Hepatocyte (in vitro differentiated cells): ENCODE results near the gene MGAT5B. TPM values are rescaled to one million over a fixed set of nuclear protein-coding genes. Genes with fewer than 3 reads are reported as not detected.

Source experiments
- DNase-seq: peaks from one replicate; pipeline ENCODE4 v3.0.0-alpha.2; 2016; ENCODE audit warnings: low spot score
- H2AFZ ChIP-seq: fragments of 200-600 bp; sonication (generic); 2 replicates; pipeline ENCODE4 v1.6.0; 2016; ENCODE audit warnings: antibody characterized with exemption, mild to moderate bottlenecking
- H3K27ac ChIP-seq: fragments of 200-600 bp; sonication (generic); 2 replicates; pipeline ENCODE4 v1.5.1; 2016; ENCODE audit warnings: mild to moderate bottlenecking
- H3K27me3 ChIP-seq: fragments of 200-600 bp; sonication (generic); 2 replicates; pipeline ENCODE4 v1.6.1; 2016
- H3K36me3 ChIP-seq: fragments of 200-600 bp; sonication (generic); replicated peaks from 2 replicates; pipeline ENCODE4 v1.5.1; 2016; ENCODE audit warnings: low read depth; ENCODE audit not compliant: insufficient read depth
- H3K4me1 ChIP-seq: fragments of 200-600 bp; sonication (generic); 2 replicates; pipeline ENCODE4 v1.5.1; 2016; ENCODE audit warnings: mild to moderate bottlenecking, moderate library complexity; ENCODE audit not compliant: insufficient read depth
- H3K4me2 ChIP-seq: fragments of 200-600 bp; sonication (generic); 2 replicates; pipeline ENCODE4 v1.6.0; 2016
- H3K4me3 ChIP-seq: fragments of 200-600 bp; sonication (generic); 2 replicates; pipeline ENCODE4 v1.5.1; 2016; ENCODE audit warnings: mild to moderate bottlenecking
- H3K79me2 ChIP-seq: fragments of 200-600 bp; sonication (generic); 2 replicates; pipeline ENCODE4 v1.6.0; 2017; ENCODE audit warnings: mild to moderate bottlenecking
- H3K9me2 ChIP-seq: fragments of 200-600 bp; sonication (generic); replicated peaks from 2 replicates; pipeline ENCODE4 v1.6.0; 2017; ENCODE audit warnings: mild to moderate bottlenecking; ENCODE audit not compliant: insufficient read depth
- H3K9me3 ChIP-seq: fragments of 200-600 bp; sonication (generic); 2 replicates; pipeline ENCODE4 v1.5.1; 2016; ENCODE audit warnings: low read depth, mild to moderate bottlenecking
- H4K20me1 ChIP-seq: fragments of 200-600 bp; sonication (generic); 2 replicates; pipeline ENCODE4 v1.6.0; 2016; ENCODE audit warnings: mild to moderate bottlenecking; ENCODE audit not compliant: insufficient read depth, poor library complexity, severe bottlenecking
- EZH2 ChIP-seq: fragments of 200-600 bp; sonication (generic); IDR thresholded peaks from 2 replicates; pipeline ENCODE4 v1.6.1; 2016; ENCODE audit warnings: antibody characterized with exemption, mild to moderate bottlenecking, borderline replicate concordance
- EZH2phosphoT487 ChIP-seq: fragments of 200-600 bp; sonication (generic); IDR thresholded peaks from one replicate; pipeline ENCODE4 v1.6.1; 2018; ENCODE audit warnings: antibody characterized with exemption, mild to moderate bottlenecking, low read depth, moderate library complexity; ENCODE audit not compliant: unreplicated experiment, severe bottlenecking
- WGBS: methylation state at CpG from one replicate; pipeline ENCODE4 v1.1.6; 2016; ENCODE audit warnings: low lambda C conversion rate; ENCODE audit errors: missing lambda C conversion rate; 5-methylcytosine and 5-hydroxymethylcytosine counted together
- polyA plus RNA-seq: library from polyadenylated mRNA; unstranded; fragments of >200 nt; fragmentation: Nextera tagmentation; extraction: Ambion mirVana; gene quantifications from 2 replicates; pipeline ENCODE4 v1.2.1, GENCODE V29; 2016
- total RNA-seq: library from RNA; depleted of rRNA; stranded (reverse); fragments of >200 nt; gene quantifications from 2 replicates; pipeline ENCODE4 v1.2.3, GENCODE V29; 2014
- TF ChIP-seq, protein P1 (sequence below): fragments of 200-600 bp; sonication (generic); IDR thresholded peaks from 2 replicates; pipeline ENCODE4 v1.5.1; 2016; ENCODE audit warnings: antibody characterized with exemption, mild to moderate bottlenecking; ENCODE audit not compliant: poor library complexity

MGAT5B gene
- total and polyA plus RNA-seq, 2 experiments from 2014 or later: 0.89 to 1.1 TPM

GRCh38 chr17:76827736-76828135, 40.5 kb upstream of the MGAT5B start:
- no peaks in the 10 kb centered on the region for H3K9me3 ChIP-seq
- no peak overlapping the region for H3K4me2 ChIP-seq
- H3K36me3 ChIP-seq: no peaks in the 10 kb centered on the region
- H2AFZ ChIP-seq: no peak overlapping the region
- no peaks in the 10 kb centered on the region for H3K27me3 ChIP-seq
- no peaks in the 10 kb centered on the region for H4K20me1 ChIP-seq
- no peak for DNase-seq
- TF ChIP-seq EZH2 (no peak), EZH2phosphoT487 (no peak)
- H3K4me1 ChIP-seq: no peaks in the 10 kb centered on the region
- no peak overlapping the region for H3K27ac ChIP-seq
- 96% methylated on average over 13 of the region's 14 CpGs for WGBS
- H3K9me2 ChIP-seq: no peaks in the 10 kb centered on the region
- H3K4me3 ChIP-seq: no peak overlapping the region
- no peaks in the 10 kb centered on the region for H3K79me2 ChIP-seq

GRCh38 chr17:76830987-76831715, 37.1 kb upstream of the MGAT5B start:
- DNase-seq: no peak
- no peaks in the 10 kb centered on the region for H3K36me3 ChIP-seq
- WGBS: 87% methylated on average over 10 of the region's 10 CpGs
- no peak overlapping the region for H2AFZ ChIP-seq
- H3K9me2 ChIP-seq: no peaks in the 10 kb centered on the region
- H3K79me2 ChIP-seq: no peaks in the 10 kb centered on the region
- no peaks in the 10 kb centered on the region for H3K9me3 ChIP-seq
- H3K27me3 ChIP-seq: no peaks in the 10 kb centered on the region
- no peak for TF ChIP-seq EZH2phosphoT487
- TF ChIP-seq EZH2: no peak
- TF ChIP-seq, protein P1, sequence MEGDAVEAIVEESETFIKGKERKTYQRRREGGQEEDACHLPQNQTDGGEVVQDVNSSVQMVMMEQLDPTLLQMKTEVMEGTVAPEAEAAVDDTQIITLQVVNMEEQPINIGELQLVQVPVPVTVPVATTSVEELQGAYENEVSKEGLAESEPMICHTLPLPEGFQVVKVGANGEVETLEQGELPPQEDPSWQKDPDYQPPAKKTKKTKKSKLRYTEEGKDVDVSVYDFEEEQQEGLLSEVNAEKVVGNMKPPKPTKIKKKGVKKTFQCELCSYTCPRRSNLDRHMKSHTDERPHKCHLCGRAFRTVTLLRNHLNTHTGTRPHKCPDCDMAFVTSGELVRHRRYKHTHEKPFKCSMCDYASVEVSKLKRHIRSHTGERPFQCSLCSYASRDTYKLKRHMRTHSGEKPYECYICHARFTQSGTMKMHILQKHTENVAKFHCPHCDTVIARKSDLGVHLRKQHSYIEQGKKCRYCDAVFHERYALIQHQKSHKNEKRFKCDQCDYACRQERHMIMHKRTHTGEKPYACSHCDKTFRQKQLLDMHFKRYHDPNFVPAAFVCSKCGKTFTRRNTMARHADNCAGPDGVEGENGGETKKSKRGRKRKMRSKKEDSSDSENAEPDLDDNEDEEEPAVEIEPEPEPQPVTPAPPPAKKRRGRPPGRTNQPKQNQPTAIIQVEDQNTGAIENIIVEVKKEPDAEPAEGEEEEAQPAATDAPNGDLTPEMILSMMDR: no peak
- no peaks in the 10 kb centered on the region for H4K20me1 ChIP-seq
- H3K4me1 ChIP-seq: no peaks in the 10 kb centered on the region
- no peak overlapping the region for H3K4me2 ChIP-seq
- H3K4me3 ChIP-seq: no peak overlapping the region
- H3K27ac ChIP-seq: no peak overlapping the region

- 89% methylated on average over 7 of the region's 7 CpGs for WGBS
- no peak overlapping the region for H2AFZ ChIP-seq
Measured at GRCh38 chr17:76833034-76833644, 35.1 kb upstream of the MGAT5B start.

More at GRCh38 chr17:76833034-76833644, 35.1 kb upstream of the MGAT5B start:
- Histone ChIP-seq H3K27ac (no peak overlapping the region), H3K79me2 (no peaks in the 10 kb centered on the region), H4K20me1 (no peaks in the 10 kb centered on the region), H3K9me2 (no peaks in the 10 kb centered on the region), H3K4me3 (no peak overlapping the region), H3K4me2 (no peak overlapping the region), H3K9me3 (no peaks in the 10 kb centered on the region), H3K4me1 (no peaks in the 10 kb centered on the region), H3K27me3 (no peaks in the 10 kb centered on the region), H3K36me3 (no peaks in the 10 kb centered on the region)
- TF ChIP-seq EZH2phosphoT487: no peak
- TF ChIP-seq EZH2: no peak
- TF ChIP-seq, protein P1: no peak
- no peak for DNase-seq
